Left lung (tissue), 10 donors: Measurements from ENCODE around the gene RASA2. TPM values are rescaled to one million over a fixed set of nuclear protein-coding genes. Genes with fewer than 3 reads are reported as not detected.
A peak's percentile ranks its signal among the peaks of the same experiment; 100 is the strongest.

Source experiments
- ATAC-seq: fragments of 200-7000 bp; cut with Tn5 transposase; one replicate; pipeline ENCODE4 v1.9.1; 2020; ENCODE audit warnings: moderate library complexity
- DNase-seq, 4 donors: peaks; one replicate each; pipeline ENCODE4 v3.0.0-alpha.2; 2013 to 2020
- H3K27ac ChIP-seq, 2 donors: fragments of 200-600 bp; sonication (generic) in 1 of 2; one replicate each; pipeline versions ENCODE4 v1.5.0 to v1.8.0; 2020 to 2021
- H3K27me3 ChIP-seq, 2 donors: fragments of 200-600 bp; sonication (generic) in 1 of 2; one replicate each; pipeline versions ENCODE4 v1.5.0 to v1.8.0; 2020 to 2021
- H3K36me3 ChIP-seq, 2 donors: fragments of 200-600 bp; sonication (generic) in 1 of 2; one replicate each; pipeline versions ENCODE4 v1.5.0 to v1.8.0; 2020 to 2021
- H3K4me1 ChIP-seq, 2 donors: fragments of 200-600 bp; one replicate each; pipeline ENCODE4 v1.8.0; 2021
- H3K4me3 ChIP-seq, 2 donors: fragments of 200-600 bp; sonication (generic) in 1 of 2; one replicate each; pipeline versions ENCODE4 v1.5.0 to v1.8.0; 2020 to 2021; ENCODE audit warnings: mild to moderate bottlenecking in 1 of 2
- H3K9me3 ChIP-seq, 2 donors: fragments of 200-600 bp; sonication (generic) in 1 of 2; one replicate each; pipeline versions ENCODE4 v1.5.0 to v1.8.0; 2020 to 2021
- CTCF ChIP-seq, 2 donors: fragments of 200-600 bp; sonication (generic) in 1 of 2; IDR thresholded peaks; one replicate each; pipeline versions ENCODE4 v1.5.0 to v1.8.0; 2021; ENCODE audit warnings: antibody characterized with exemption in 2 of 2
- intact Hi-C, 2 donors: fragments of 100-400 bp; cut with DNase I; formaldehyde crosslinking; loops; one replicate each; pipeline versions ENCODE4 v1.11.2 to v1.14.2; 2022
- polyA plus RNA-seq, 6 donors: library from polyadenylated mRNA; unstranded; fragments of 120-200 nt; gene quantifications; one replicate each; pipeline ENCODE4 v1.2.1, GENCODE V29; 2013; ENCODE audit not compliant: insufficient read length in 6 of 6
- total RNA-seq, 2 donors: library from RNA; stranded (reverse); fragmentation: NEBNext Ultra II Directional; extraction: Animal tissue kit (Norgen Biotek cat#: 25700); gene quantifications; one replicate each; pipeline ENCODE4 v1.2.1, GENCODE V29; 2021
- donor health status: DM: no; HTN: yes; CAD: no.
- donor health status: DM: no; HTN: no; CAD: no.

Gene RASA2
- total and polyA plus RNA-seq, 8 donors = 17.2 to 29.3 (median 25.2) TPM

DNA sequence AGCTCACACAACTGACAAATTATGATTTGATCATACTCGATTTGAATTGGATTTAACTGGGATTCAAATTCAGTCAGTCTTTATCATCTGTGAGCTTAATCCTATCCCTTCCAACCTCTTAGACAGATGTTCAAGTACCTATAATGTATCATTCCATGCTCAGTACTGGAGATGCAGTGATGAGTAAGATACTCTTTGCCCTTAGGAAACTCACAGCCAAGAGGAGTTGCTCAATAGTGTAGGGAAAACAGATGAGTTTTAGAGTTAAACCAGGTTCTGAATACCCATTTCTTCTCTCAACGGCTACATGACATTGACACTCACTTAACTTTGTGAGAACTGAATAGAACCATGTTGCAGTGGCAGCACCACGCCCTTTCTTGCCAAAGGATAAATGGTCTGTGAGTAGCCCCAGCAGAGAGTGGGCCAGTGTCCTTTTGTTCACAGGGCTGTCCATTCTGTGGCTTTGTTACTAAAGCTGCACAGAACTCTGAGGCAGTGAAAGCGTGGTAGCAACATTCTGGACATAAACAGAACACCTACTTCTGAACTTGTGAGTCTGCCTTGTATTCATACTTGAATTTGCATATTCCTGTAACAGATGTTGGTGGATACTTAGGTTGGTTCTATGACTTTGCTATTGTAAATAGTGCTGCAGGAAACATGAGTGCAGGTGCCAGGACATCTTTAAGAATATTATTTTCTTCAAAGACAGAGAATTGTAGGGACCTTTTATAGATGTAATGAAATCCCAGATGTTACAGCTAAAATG lies 91.6 kb downstream of the RASA2 start:
- Histone ChIP-seq H3K27me3 (no peaks in the 10 kb centered on the region), H3K9me3 (no peaks in the 10 kb centered on the region), H3K4me3 (no peak overlapping the region), H3K36me3 (peaks cover 0 to 80% of the 10 kb centered on the region in 2 donors), H3K27ac (no peak overlapping the region), H3K4me1 (no peaks in the 10 kb centered on the region)
- intact Hi-C loops = no loop called here
- no peak for TF ChIP-seq CTCF (IDR thresholded peaks at IDR 0.05)
- ATAC-seq = no peak
- peak in 2 of 4 donors; percentile 1 to 4 for DNase-seq

DNA sequence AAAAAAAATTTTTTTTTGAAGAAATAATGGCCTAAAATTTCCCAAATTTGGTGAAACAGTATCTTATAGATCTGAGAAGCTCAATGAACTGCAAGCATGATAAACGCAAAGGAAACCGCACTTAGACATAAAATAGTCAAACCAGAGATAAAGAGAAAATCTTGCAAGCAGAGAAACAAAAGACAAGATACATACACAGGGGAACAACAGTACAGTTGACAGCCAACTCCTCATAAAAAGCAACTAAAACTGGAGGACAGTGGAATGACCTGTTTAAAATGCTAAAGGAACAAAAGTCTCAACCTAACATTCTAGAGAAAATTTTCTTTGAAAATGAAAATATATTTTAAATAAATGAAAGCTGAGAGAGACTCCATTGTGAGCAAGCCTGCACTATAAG lies 107.5 kb downstream of the RASA2 start:
- no peak overlapping the region for H3K27ac ChIP-seq
- DNase-seq (no peak), ATAC-seq (no peak)
- intact Hi-C loops = no loop called here
- no peaks in the 10 kb centered on the region for H3K27me3 ChIP-seq
- TF ChIP-seq CTCF (IDR thresholded peaks at IDR 0.05) = no peak
- no peaks in the 10 kb centered on the region for H3K4me1 ChIP-seq
- no peaks in the 10 kb centered on the region for H3K9me3 ChIP-seq
- H3K36me3 ChIP-seq = peaks cover 0 to 90% of the 10 kb centered on the region in 2 donors
- no peak overlapping the region for H3K4me3 ChIP-seq

GRCh38 chr3:141597931-141598330 lies 111.1 kb downstream of the RASA2 start:
- no peak for ATAC-seq
- no peaks in the 10 kb centered on the region for H3K4me1 ChIP-seq

GRCh38 chr3:141600331-141600730 lies 113.5 kb downstream of the RASA2 start:
- intact Hi-C loops = no loop called here
- Histone ChIP-seq H3K36me3 (peaks cover 0 to 57% of the 10 kb centered on the region in 2 donors), H3K4me1 (no peaks in the 10 kb centered on the region), H3K9me3 (peaks cover 0 to 18% of the 10 kb centered on the region in 2 donors), H3K4me3 (no peak overlapping the region), H3K27ac (no peak overlapping the region), H3K27me3 (no peaks in the 10 kb centered on the region)
- ATAC-seq (no peak), DNase-seq (no peak)
- no peak for TF ChIP-seq CTCF (IDR thresholded peaks at IDR 0.05)

More at GRCh38 chr3:141597931-141598330, 111.1 kb downstream of the RASA2 start:
- no peak overlapping the region for H3K4me3 ChIP-seq
- H3K36me3 ChIP-seq = peaks cover 0 to 81% of the 10 kb centered on the region in 2 donors
- peaks cover 0 to 18% of the 10 kb centered on the region in 2 donors for H3K9me3 ChIP-seq
- H3K27ac ChIP-seq = no peak overlapping the region
- TF ChIP-seq CTCF (IDR thresholded peaks at IDR 0.05) = no peak
- H3K27me3 ChIP-seq = no peaks in the 10 kb centered on the region
- no peak for DNase-seq
- intact Hi-C loops = no loop called here

GRCh38 chr3:141602706-141603105 lies 115.9 kb downstream of the RASA2 start:
- H3K4me1 ChIP-seq = no peaks in the 10 kb centered on the region
- no peak overlapping the region for H3K4me3 ChIP-seq
- peaks cover 0 to 40% of the 10 kb centered on the region in 2 donors for H3K36me3 ChIP-seq
- H3K27ac ChIP-seq = no peak overlapping the region
- ATAC-seq (no peak), DNase-seq (no peak)
- no peaks in the 10 kb centered on the region for H3K27me3 ChIP-seq
- intact Hi-C loops = no loop called here
- TF ChIP-seq CTCF (IDR thresholded peaks at IDR 0.05) = no peak
- H3K9me3 ChIP-seq = peaks cover 0 to 18% of the 10 kb centered on the region in 2 donors
